HEK293 (cell line): ENCODE data around the gene EPN2.
A peak's percentile ranks its signal among the peaks of the same experiment; 100 is the strongest.

Source experiments
- CTCF ChIA-PET: fragments of 350-600 bp; formaldehyde crosslinking; extraction: SDS; loops from one replicate; lab custom pipeline; 2021; ENCODE audit warnings: antibody characterized with exemption; lab: Yijun Ruan, JAX
- POLR2A ChIA-PET: fragments of 300-600 bp; formaldehyde crosslinking; extraction: SDS; loops from one replicate; lab custom pipeline; 2020; ENCODE audit warnings: antibody characterized with exemption, inconsistent platforms; lab: Yijun Ruan, JAX
- H3K27ac ChIP-seq: fragments of 200-500 bp; sonication (Bioruptor generic); 2 replicates; pipeline ENCODE4 v1.5.1; 2014; ENCODE audit warnings: low read depth, low read length, control low read depth, inconsistent platforms; ENCODE audit errors: extremely low read depth
- H3K36me3 ChIP-seq, 2 experiments: fragments of 200-500 bp in 1 of 2; sonication (Bioruptor generic) in 1 of 2; 1 replicate in 1 of 2; 2 replicates in 1 of 2; pipeline ENCODE4 v1.5.1; 2014 to 2017; ENCODE audit warnings: inconsistent platforms in 2 of 2, low read length in 2 of 2; ENCODE audit not compliant: control insufficient read depth in 2 of 2, insufficient read depth in 1 of 2
- H3K4me1 ChIP-seq: fragments of 200-500 bp; sonication (Bioruptor generic); 2 replicates; pipeline ENCODE4 v1.5.1; 2014; ENCODE audit warnings: mild to moderate bottlenecking, low read length, inconsistent platforms; ENCODE audit not compliant: control insufficient read depth, insufficient read depth
- H3K4me3 ChIP-seq: 2 replicates; pipeline ENCODE4 v1.5.1; 2011; ENCODE audit warnings: low read depth, mild to moderate bottlenecking, control low read depth, low read length, moderate library complexity
- H3K9me3 ChIP-seq: fragments of 200-500 bp; sonication (Bioruptor generic); 2 replicates; pipeline ENCODE4 v1.5.1; 2014; ENCODE audit warnings: low read depth, low read length, inconsistent platforms; ENCODE audit not compliant: control insufficient read depth, insufficient read depth
- GLI4 ChIP-seq: fragments of 450-650 bp; formaldehyde crosslinking; IDR thresholded peaks from 2 replicates; pipeline ENCODE4 v1.5.1; 2016; ENCODE audit warnings: missing biosample characterization, missing genetic modification characterization
- IKZF3 ChIP-seq: fragments of 450-650 bp; IDR thresholded peaks from 2 replicates; pipeline ENCODE4 v1.5.0; 2018; ENCODE audit warnings: missing biosample characterization, mild to moderate bottlenecking, missing genetic modification characterization, moderate library complexity
- INSM2 ChIP-seq: fragments of 450-650 bp; formaldehyde crosslinking; IDR thresholded peaks from 2 replicates; pipeline ENCODE4 v1.5.1; 2016; ENCODE audit warnings: missing biosample characterization, missing genetic modification characterization
- KLF10 ChIP-seq: fragments of 450-650 bp; IDR thresholded peaks from 2 replicates; pipeline ENCODE4 v1.5.1; 2018; ENCODE audit warnings: missing biosample characterization, mild to moderate bottlenecking, missing genetic modification characterization
- KLF16 ChIP-seq: fragments of 450-650 bp; formaldehyde crosslinking; IDR thresholded peaks from 2 replicates; pipeline ENCODE4 v1.5.1; 2017; ENCODE audit warnings: missing biosample characterization, missing genetic modification characterization
- KLF8 ChIP-seq: fragments of 450-650 bp; formaldehyde crosslinking; IDR thresholded peaks from 2 replicates; pipeline ENCODE4 v1.5.1; 2016; ENCODE audit warnings: missing biosample characterization, missing genetic modification characterization
- MZF1 ChIP-seq: fragments of 450-650 bp; formaldehyde crosslinking; IDR thresholded peaks from 2 replicates; pipeline ENCODE4 v1.5.1; 2017; ENCODE audit warnings: missing biosample characterization, missing genetic modification characterization, borderline replicate concordance
- SCRT1 ChIP-seq: fragments of 450-650 bp; formaldehyde crosslinking; IDR thresholded peaks from 2 replicates; pipeline ENCODE4 v1.5.1; 2016; ENCODE audit warnings: missing biosample characterization, missing genetic modification characterization, borderline replicate concordance
- SP7 ChIP-seq: fragments of 450-650 bp; formaldehyde crosslinking; IDR thresholded peaks from 2 replicates; pipeline ENCODE4 v1.5.1; 2016; ENCODE audit warnings: missing biosample characterization, missing genetic modification characterization
- ZBTB11 ChIP-seq: fragments of 450-650 bp; formaldehyde crosslinking; conservative IDR thresholded peaks from 2 replicates; pipeline ENCODE4 v1.5.1; 2016; ENCODE audit warnings: low read depth, missing biosample characterization, missing genetic modification characterization
- ZBTB48 ChIP-seq: fragments of 450-650 bp; formaldehyde crosslinking; IDR thresholded peaks from 2 replicates; pipeline ENCODE4 v1.5.1; 2016; ENCODE audit warnings: missing biosample characterization, missing genetic modification characterization
- ZFP37 ChIP-seq: fragments of 450-650 bp; formaldehyde crosslinking; IDR thresholded peaks from 2 replicates; pipeline ENCODE4 v1.5.1; 2016; ENCODE audit warnings: missing biosample characterization, missing genetic modification characterization
- ZFP69B ChIP-seq: fragments of 450-650 bp; formaldehyde crosslinking; IDR thresholded peaks from 2 replicates; pipeline ENCODE4 v1.5.1; 2016; ENCODE audit warnings: missing biosample characterization, missing genetic modification characterization
- ZNF394 ChIP-seq: fragments of 450-650 bp; formaldehyde crosslinking; IDR thresholded peaks from 2 replicates; pipeline ENCODE4 v1.5.1; 2016; ENCODE audit warnings: missing biosample characterization, missing genetic modification characterization, mild to moderate bottlenecking, moderate library complexity, borderline replicate concordance
- ZNF404 ChIP-seq: fragments of 450-650 bp; formaldehyde crosslinking; IDR thresholded peaks from 2 replicates; pipeline ENCODE4 v1.5.1; 2017; ENCODE audit warnings: missing biosample characterization, missing genetic modification characterization
- ZNF501 ChIP-seq: fragments of 450-650 bp; formaldehyde crosslinking; IDR thresholded peaks from 2 replicates; pipeline ENCODE4 v1.5.1; 2016; ENCODE audit warnings: missing biosample characterization, missing genetic modification characterization
- ZNF629 ChIP-seq: fragments of 450-650 bp; formaldehyde crosslinking; IDR thresholded peaks from 2 replicates; pipeline ENCODE4 v1.5.1; 2017; ENCODE audit warnings: missing biosample characterization, missing genetic modification characterization
- ZNF660 ChIP-seq: fragments of 450-650 bp; IDR thresholded peaks from 2 replicates; pipeline ENCODE4 v1.5.1; 2018; ENCODE audit warnings: missing biosample characterization, mild to moderate bottlenecking, missing genetic modification characterization
- ZNF837 ChIP-seq: fragments of 450-650 bp; formaldehyde crosslinking; IDR thresholded peaks from 2 replicates; pipeline ENCODE4 v1.5.1; 2016; ENCODE audit warnings: missing biosample characterization, missing genetic modification characterization
- TF ChIP-seq, protein P1 (sequence below): fragments of 450-650 bp; formaldehyde crosslinking; IDR thresholded peaks from 2 replicates; pipeline ENCODE4 v1.5.1; 2016; ENCODE audit warnings: missing biosample characterization, missing genetic modification characterization

EPN2 gene

GRCh38 chr17:19362277-19363113 lies 125.3 kb downstream of the EPN2 start, which contains the start of gene B9D1 (continued):
- TF ChIP-seq ZFP37 (peak; percentile 44; the same call in 1 of the 2 replicates), MZF1 (tag by site-specific recombination) (peak; percentile 42; the same call in 1 of the 2 replicates), SCRT1 (tag by site-specific recombination) (no peak), ZFP69B (tag by site-specific recombination) (peak; percentile 98), ZNF404 (tag by site-specific recombination) (no peak), ZNF660 (peak; percentile 85), ZNF629 (tag by site-specific recombination) (peak; percentile 81), GLI4 (tag by site-specific recombination) (0 out of 2 replicates have a peak, but pooled peaks have one; percentile 44), KLF8 (tag by site-specific recombination) (peak; percentile 86), ZNF501 (tag by site-specific recombination) (peak; percentile 81; the same call in 1 of the 2 replicates), ZBTB11 (tag by site-specific recombination) (peak; percentile 78), ZNF394 (tag by site-specific recombination) (peak; percentile 63; the same call in 1 of the 2 replicates), INSM2 (tag by site-specific recombination) (peak; percentile 12; the same call in 1 of the 2 replicates), SP7 (peak; percentile 70), ZNF837 (no peak), KLF10 (tag by site-specific recombination) (peak; percentile 53; the same call in 1 of the 2 replicates), KLF16 (tag by site-specific recombination) (peak; percentile 73)
- TF ChIP-seq, protein P1, sequence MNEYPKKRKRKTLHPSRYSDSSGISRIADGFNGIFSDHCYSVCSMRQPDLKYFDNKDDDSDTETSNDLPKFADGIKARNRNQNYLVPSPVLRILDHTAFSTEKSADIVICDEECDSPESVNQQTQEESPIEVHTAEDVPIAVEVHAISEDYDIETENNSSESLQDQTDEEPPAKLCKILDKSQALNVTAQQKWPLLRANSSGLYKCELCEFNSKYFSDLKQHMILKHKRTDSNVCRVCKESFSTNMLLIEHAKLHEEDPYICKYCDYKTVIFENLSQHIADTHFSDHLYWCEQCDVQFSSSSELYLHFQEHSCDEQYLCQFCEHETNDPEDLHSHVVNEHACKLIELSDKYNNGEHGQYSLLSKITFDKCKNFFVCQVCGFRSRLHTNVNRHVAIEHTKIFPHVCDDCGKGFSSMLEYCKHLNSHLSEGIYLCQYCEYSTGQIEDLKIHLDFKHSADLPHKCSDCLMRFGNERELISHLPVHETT (tag by site-specific recombination) = peak; percentile 53

GRCh38 chr17:19363114-19363438 lies 125.9 kb downstream of the EPN2 start:
- Histone ChIP-seq H3K4me3 (peak overlapping the region; percentile 81), H3K9me3 (no peaks in the 10 kb centered on the region), H3K36me3 (peaks cover 0 to 22% of the 10 kb centered on the region in 2 experiments; a peak in 1 of 3 replicates), H3K4me1 (peaks cover 5% of the 10 kb centered on the region), H3K27ac (no peak overlapping the region)
- ChIA-PET POLR2A (interaction anchor here (0.6 to 1.9 kb wide), 11 partner anchors 9 to 401 kb away, joined by 3 to 48 read pairs (median 5); partner anchors contain the start of genes MAPK7 and MFAP4), CTCF (interaction anchor here (0.6 to 5.6 kb wide), 58 partner anchors 9 to 876 kb away, joined by 3 to 156 read pairs (median 5); partner anchors contain the start of genes ALDH3A2, MAPK7, MFAP4 and RNF112)
- TF ChIP-seq IKZF3 (tag by site-specific recombination) (no peak), ZBTB48 (tag by site-specific recombination) (0 out of 2 replicates have a peak, but pooled peaks have one; percentile 10)
